HCT116 (cell line): ENCODE results near the gene PXDN. TPM values are rescaled to one million over a fixed set of nuclear protein-coding genes. Genes with fewer than 3 reads are reported as not detected.

Experiments used
- ATAC-seq: fragments of 200-7000 bp; cut with Tn5 transposase; 2 replicates; pipeline ENCODE4 v1.9.1; 2020; ENCODE audit warnings: mild to moderate bottlenecking, moderate library complexity
- BruUV-seq: library from RNA; stranded (reverse); fragments of 400-500 nt; replicated peaks from 2 replicates; lab custom pipeline; 2021; lab: Mats Ljungman, UMichigan
- CTCF ChIA-PET: fragments of 300-600 bp; sonication (Branson Sonifier 250); formaldehyde crosslinking; loops from one replicate; lab custom pipeline; 2021; ENCODE audit warnings: antibody characterized with exemption; lab: Charles Lee
- POLR2A ChIA-PET: fragments of 300-600, 350-600 bp; sonication (Branson Sonifier 250); formaldehyde crosslinking; loops from one replicate; lab custom pipeline; 2021; ENCODE audit warnings: antibody characterized with exemption; lab: Charles Lee
- RAD21 ChIA-PET, 2 experiments: fragments of 300-600 bp; sonication (Branson Sonifier 250); formaldehyde crosslinking; loops; one replicate each; lab custom pipeline; 2023; ENCODE audit warnings: low total read pairs in 2 of 2; ENCODE audit not compliant: uncharacterized antibody in 2 of 2, unreplicated experiment in 2 of 2, low non-redundant PET in 1 of 2; lab: Charles Lee
- DNase-seq: peaks from one replicate; pipeline ENCODE4 v3.0.0-alpha.2; 2010; ENCODE audit warnings: low read depth, low spot score
- H2AFZ ChIP-seq: fragments of 200-600 bp; shearing (Covaris generic), sonication (generic); 2 replicates; pipeline ENCODE4 v1.6.1; 2017; ENCODE audit warnings: low read depth, mixed run types, mixed read lengths, antibody characterized with exemption, low read length; ENCODE audit not compliant: poor library complexity, severe bottlenecking
- H3K27ac ChIP-seq: 2 replicates; pipeline ENCODE4 v1.5.1; 2012; ENCODE audit warnings: low read depth, low read length
- H3K27me3 ChIP-seq: fragments of 200-600 bp; sonication (generic); 2 replicates; pipeline ENCODE4 v1.6.1; 2016; ENCODE audit warnings: mixed run types, low read length, mixed read lengths; ENCODE audit not compliant: insufficient read depth
- H3K36me3 ChIP-seq, 2 experiments: fragments of 200-500 bp in 1 of 2; fragments of 200-600 bp in 1 of 2; sonication (Bioruptor generic) in 1 of 2; sonication (generic) in 1 of 2; 2 replicates each; pipeline versions ENCODE4 v1.5.1 to v1.6.1; 2014 to 2016; ENCODE audit warnings: low read length in 2 of 2, inconsistent platforms in 1 of 2, mixed read lengths in 1 of 2, mixed run types in 1 of 2; ENCODE audit not compliant: insufficient read depth in 2 of 2, control insufficient read depth in 1 of 2
- H3K4me1 ChIP-seq, 2 experiments: fragments of 200-600 bp in 1 of 2; sonication (generic) in 1 of 2; 2 replicates each; pipeline versions ENCODE4 v1.5.1 to v1.6.1; 2012 to 2017; ENCODE audit warnings: low read length in 2 of 2, inconsistent platforms in 1 of 2, mild to moderate bottlenecking in 1 of 2, mixed read lengths in 1 of 2, mixed run types in 1 of 2, moderate library complexity in 1 of 2; ENCODE audit not compliant: insufficient read depth in 2 of 2, control insufficient read depth in 1 of 2
- H3K4me2 ChIP-seq: fragments of 200-600 bp; sonication (generic); 2 replicates; pipeline ENCODE4 v1.6.1; 2017; ENCODE audit warnings: mixed run types, low read length, mixed read lengths
- H3K4me3 ChIP-seq, 2 experiments: fragments of 200-600 bp in 1 of 2; sonication (generic) in 1 of 2; replicated peaks in 1 of 2; 2 replicates each; pipeline ENCODE4 v1.5.1; 2011 to 2016; ENCODE audit warnings: low read length in 2 of 2, control low read depth in 1 of 2, low read depth in 1 of 2, mild to moderate bottlenecking in 1 of 2, mixed read lengths in 1 of 2, mixed run types in 1 of 2
- H3K79me2 ChIP-seq: fragments of 200-600 bp; sonication (generic); 2 replicates; pipeline ENCODE4 v1.6.1; 2017; ENCODE audit warnings: mild to moderate bottlenecking, mixed run types, low read length, moderate library complexity, mixed read lengths; ENCODE audit not compliant: insufficient read depth
- H3K9ac ChIP-seq: fragments of 200-600 bp; sonication (generic); 2 replicates; pipeline ENCODE4 v1.6.1; 2016; ENCODE audit warnings: low read length, mixed read lengths
- H3K9me2 ChIP-seq: fragments of 200-600 bp; sonication (generic), shearing (Covaris generic); 2 replicates; pipeline ENCODE4 v1.6.1; 2017; ENCODE audit warnings: mixed run types, mild to moderate bottlenecking, moderate library complexity; ENCODE audit not compliant: insufficient read depth
- H3K9me3 ChIP-seq, 2 experiments: fragments of 200-500 bp in 1 of 2; fragments of 200-600 bp in 1 of 2; sonication (Bioruptor generic) in 1 of 2; sonication (generic) in 1 of 2; 2 replicates each; pipeline ENCODE4 v1.6.1; 2014 to 2017; ENCODE audit warnings: low read length in 2 of 2, mixed read lengths in 2 of 2, inconsistent platforms in 1 of 2, low read depth in 1 of 2, mild to moderate bottlenecking in 1 of 2, mixed run types in 1 of 2, moderate library complexity in 1 of 2; ENCODE audit not compliant: control insufficient read depth in 1 of 2, insufficient read depth in 1 of 2
- H4K20me1 ChIP-seq: fragments of 200-600 bp; sonication (generic), shearing (Covaris generic); 2 replicates; pipeline ENCODE4 v1.6.1; 2017; ENCODE audit warnings: mixed run types, mild to moderate bottlenecking, moderate library complexity; ENCODE audit not compliant: insufficient read depth
- CBX3 ChIP-seq: IDR thresholded peaks from 2 replicates; pipeline ENCODE4 v1.6.1; 2012; ENCODE audit warnings: low read depth
- CEBPB ChIP-seq: IDR thresholded peaks from 2 replicates; pipeline ENCODE4 v1.6.1; 2012; ENCODE audit warnings: low read depth
- EGR1 ChIP-seq: IDR thresholded peaks from 2 replicates; pipeline ENCODE4 v1.6.1; 2012; ENCODE audit warnings: low read depth
- ELF1 ChIP-seq: IDR thresholded peaks from 2 replicates; pipeline ENCODE4 v1.6.1; 2012; ENCODE audit warnings: low read depth, borderline replicate concordance
- EZH2 ChIP-seq: fragments of 200-600 bp; sonication (generic); IDR thresholded peaks from 2 replicates; pipeline ENCODE4 v1.6.1; 2017; ENCODE audit warnings: antibody characterized with exemption, mixed run types
- EZH2phosphoT487 ChIP-seq: fragments of 200-600 bp; IDR thresholded peaks from 2 replicates; pipeline ENCODE4 v1.6.1; 2018; ENCODE audit warnings: antibody characterized with exemption, borderline replicate concordance
- FOSL1 ChIP-seq: IDR thresholded peaks from 2 replicates; pipeline ENCODE4 v1.6.1; 2012; ENCODE audit warnings: low read depth
- JUND ChIP-seq: IDR thresholded peaks from 2 replicates; pipeline ENCODE4 v1.6.1; 2012
- POLR2A ChIP-seq: IDR thresholded peaks from 2 replicates; pipeline ENCODE4 v1.7.0; 2011; ENCODE audit warnings: borderline replicate concordance; ENCODE audit not compliant: insufficient read depth, insufficient read length; ENCODE audit errors: extremely low read depth
- RAD21 ChIP-seq: IDR thresholded peaks from 2 replicates; pipeline ENCODE4 v1.6.1; 2012; ENCODE audit warnings: low read depth, mild to moderate bottlenecking
- SIN3A ChIP-seq: IDR thresholded peaks from 2 replicates; pipeline ENCODE4 v1.6.1; 2012; ENCODE audit warnings: low read depth
- SP1 ChIP-seq: IDR thresholded peaks from 2 replicates; pipeline ENCODE4 v1.6.1; 2012; ENCODE audit warnings: low read depth
- TCF7L2 ChIP-seq: IDR thresholded peaks from 2 replicates; pipeline ENCODE4 v1.7.0; 2011; ENCODE audit warnings: borderline replicate concordance, inconsistent platforms; ENCODE audit not compliant: insufficient read depth, insufficient read length; ENCODE audit errors: extremely low read depth
- YY1 ChIP-seq: IDR thresholded peaks from 2 replicates; pipeline ENCODE4 v1.6.1; 2011; ENCODE audit warnings: low read length, low read depth, moderate library complexity, mild to moderate bottlenecking; ENCODE audit not compliant: insufficient replicate concordance; ENCODE audit errors: extremely low read depth
- ZFX ChIP-seq: fragments of 450-650 bp; IDR thresholded peaks from 2 replicates; pipeline ENCODE4 v1.6.1; 2017
- intact Hi-C: fragments of 100-400 bp; cut with micrococcal nuclease; formaldehyde crosslinking; loops from 2 replicates; pipeline ENCODE4 v1.10.0; 2022
- total RNA-seq: library from RNA; stranded (reverse); gene quantifications from one replicate; pipeline ENCODE4 v1.2.1, GENCODE V29; 2021; ENCODE audit not compliant: unreplicated experiment
- TF ChIP-seq, protein P1 (sequence below): IDR thresholded peaks from 2 replicates; pipeline ENCODE4 v1.6.1; 2011; ENCODE audit warnings: mild to moderate bottlenecking, low read length, moderate library complexity; ENCODE audit not compliant: insufficient replicate concordance; ENCODE audit errors: extremely low read depth
- TF ChIP-seq, protein P2 (sequence below): IDR thresholded peaks from 2 replicates; pipeline ENCODE4 v1.6.1; 2012; ENCODE audit warnings: low read depth
- TF ChIP-seq, protein P3 (sequence below): IDR thresholded peaks from 2 replicates; pipeline ENCODE4 v1.6.1; 2012
- TF ChIP-seq, protein P4 (sequence below), 3 experiments: fragments of 200-600 bp in 1 of 3; sonication (generic) in 1 of 3; IDR thresholded peaks in 2 of 3; conservative IDR thresholded peaks in 1 of 3; 2 replicates each; pipeline ENCODE4 v1.5.1; 2012 to 2017; ENCODE audit warnings: low read depth in 2 of 3, low read length in 2 of 3, antibody characterized with exemption in 1 of 3, borderline replicate concordance in 1 of 3, control low read depth in 1 of 3, mild to moderate bottlenecking in 1 of 3, mixed read lengths in 1 of 3, mixed run types in 1 of 3, moderate library complexity in 1 of 3; ENCODE audit not compliant: insufficient read depth in 1 of 3
- TF ChIP-seq, protein P5 (sequence below): IDR thresholded peaks from 2 replicates; pipeline ENCODE4 v1.6.1; 2012

PXDN gene
- total RNA-seq, 1 experiment from 2014 or later: 10.7 TPM

DNA sequence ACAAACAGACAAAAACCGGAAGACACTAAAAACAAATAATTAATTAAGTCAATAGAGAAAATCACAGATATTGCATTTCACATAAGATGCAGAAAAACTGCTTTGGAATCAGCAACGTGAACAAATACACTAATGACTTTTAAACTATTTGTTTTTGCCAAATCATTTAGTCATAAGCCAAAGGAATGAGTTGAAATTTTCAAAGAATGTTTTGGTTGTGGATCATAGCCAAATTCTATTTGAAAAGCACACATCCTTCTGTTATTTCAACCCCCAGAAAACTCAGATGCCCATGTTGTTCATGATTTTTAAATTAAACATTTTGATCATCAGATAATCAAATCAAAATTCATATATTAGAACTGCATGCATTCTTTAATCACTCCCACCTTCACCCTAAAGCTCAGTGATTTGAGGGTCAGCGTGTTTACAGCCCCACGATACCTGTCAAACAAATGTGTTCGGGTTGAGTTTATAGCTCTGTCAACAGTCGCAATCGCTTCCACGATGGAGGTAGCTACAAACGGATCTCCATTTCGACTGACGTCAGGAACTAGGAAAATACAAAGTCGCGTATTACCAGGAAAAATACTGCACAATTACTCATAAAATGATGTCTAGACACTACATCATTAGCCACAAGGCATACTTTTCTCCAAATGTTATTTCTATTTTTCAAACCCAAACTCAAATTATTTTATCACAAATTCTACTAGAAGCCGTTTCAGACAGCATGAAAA, 90.2 kb downstream of the PXDN start:
- Histone ChIP-seq H3K9me2 (no peaks in the 10 kb centered on the region), H3K36me3 (no peaks in the 10 kb centered on the region; a peak in 1 of 4 replicates), H3K4me3 (no peak overlapping the region), H4K20me1 (no peaks in the 10 kb centered on the region), H3K4me1 (no peaks in the 10 kb centered on the region), H3K4me2 (no peak overlapping the region), H3K27ac (no peak overlapping the region), H3K9me3 (no peaks in the 10 kb centered on the region), H2AFZ (no peak overlapping the region), H3K79me2 (no peaks in the 10 kb centered on the region), H3K27me3 (no peaks in the 10 kb centered on the region), H3K9ac (no peak overlapping the region)
- ChIA-PET POLR2A (no interaction called here), RAD21 (no interaction called here), CTCF (no interaction called here)
- intact Hi-C loops: no loop called here
- ATAC-seq (no peak), DNase-seq (no peak)
- no peak for TF ChIP-seq TCF7L2
- TF ChIP-seq JUND: no peak
- no peak for TF ChIP-seq EZH2
- TF ChIP-seq, protein P1, sequence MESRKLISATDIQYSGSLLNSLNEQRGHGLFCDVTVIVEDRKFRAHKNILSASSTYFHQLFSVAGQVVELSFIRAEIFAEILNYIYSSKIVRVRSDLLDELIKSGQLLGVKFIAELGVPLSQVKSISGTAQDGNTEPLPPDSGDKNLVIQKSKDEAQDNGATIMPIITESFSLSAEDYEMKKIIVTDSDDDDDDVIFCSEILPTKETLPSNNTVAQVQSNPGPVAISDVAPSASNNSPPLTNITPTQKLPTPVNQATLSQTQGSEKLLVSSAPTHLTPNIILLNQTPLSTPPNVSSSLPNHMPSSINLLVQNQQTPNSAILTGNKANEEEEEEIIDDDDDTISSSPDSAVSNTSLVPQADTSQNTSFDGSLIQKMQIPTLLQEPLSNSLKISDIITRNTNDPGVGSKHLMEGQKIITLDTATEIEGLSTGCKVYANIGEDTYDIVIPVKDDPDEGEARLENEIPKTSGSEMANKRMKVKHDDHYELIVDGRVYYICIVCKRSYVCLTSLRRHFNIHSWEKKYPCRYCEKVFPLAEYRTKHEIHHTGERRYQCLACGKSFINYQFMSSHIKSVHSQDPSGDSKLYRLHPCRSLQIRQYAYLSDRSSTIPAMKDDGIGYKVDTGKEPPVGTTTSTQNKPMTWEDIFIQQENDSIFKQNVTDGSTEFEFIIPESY: no peak
- TF ChIP-seq YY1: no peak
- TF ChIP-seq EZH2phosphoT487: no peak
- TF ChIP-seq POLR2A: no peak
- no peak for TF ChIP-seq RAD21
- TF ChIP-seq, protein P2, sequence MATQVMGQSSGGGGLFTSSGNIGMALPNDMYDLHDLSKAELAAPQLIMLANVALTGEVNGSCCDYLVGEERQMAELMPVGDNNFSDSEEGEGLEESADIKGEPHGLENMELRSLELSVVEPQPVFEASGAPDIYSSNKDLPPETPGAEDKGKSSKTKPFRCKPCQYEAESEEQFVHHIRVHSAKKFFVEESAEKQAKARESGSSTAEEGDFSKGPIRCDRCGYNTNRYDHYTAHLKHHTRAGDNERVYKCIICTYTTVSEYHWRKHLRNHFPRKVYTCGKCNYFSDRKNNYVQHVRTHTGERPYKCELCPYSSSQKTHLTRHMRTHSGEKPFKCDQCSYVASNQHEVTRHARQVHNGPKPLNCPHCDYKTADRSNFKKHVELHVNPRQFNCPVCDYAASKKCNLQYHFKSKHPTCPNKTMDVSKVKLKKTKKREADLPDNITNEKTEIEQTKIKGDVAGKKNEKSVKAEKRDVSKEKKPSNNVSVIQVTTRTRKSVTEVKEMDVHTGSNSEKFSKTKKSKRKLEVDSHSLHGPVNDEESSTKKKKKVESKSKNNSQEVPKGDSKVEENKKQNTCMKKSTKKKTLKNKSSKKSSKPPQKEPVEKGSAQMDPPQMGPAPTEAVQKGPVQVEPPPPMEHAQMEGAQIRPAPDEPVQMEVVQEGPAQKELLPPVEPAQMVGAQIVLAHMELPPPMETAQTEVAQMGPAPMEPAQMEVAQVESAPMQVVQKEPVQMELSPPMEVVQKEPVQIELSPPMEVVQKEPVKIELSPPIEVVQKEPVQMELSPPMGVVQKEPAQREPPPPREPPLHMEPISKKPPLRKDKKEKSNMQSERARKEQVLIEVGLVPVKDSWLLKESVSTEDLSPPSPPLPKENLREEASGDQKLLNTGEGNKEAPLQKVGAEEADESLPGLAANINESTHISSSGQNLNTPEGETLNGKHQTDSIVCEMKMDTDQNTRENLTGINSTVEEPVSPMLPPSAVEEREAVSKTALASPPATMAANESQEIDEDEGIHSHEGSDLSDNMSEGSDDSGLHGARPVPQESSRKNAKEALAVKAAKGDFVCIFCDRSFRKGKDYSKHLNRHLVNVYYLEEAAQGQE: no peak
- TF ChIP-seq CEBPB: no peak
- no peak for TF ChIP-seq ZFX
- TF ChIP-seq FOSL1: no peak
- TF ChIP-seq, protein P3, sequence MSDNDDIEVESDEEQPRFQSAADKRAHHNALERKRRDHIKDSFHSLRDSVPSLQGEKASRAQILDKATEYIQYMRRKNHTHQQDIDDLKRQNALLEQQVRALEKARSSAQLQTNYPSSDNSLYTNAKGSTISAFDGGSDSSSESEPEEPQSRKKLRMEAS: no peak
- TF ChIP-seq, protein P4, sequence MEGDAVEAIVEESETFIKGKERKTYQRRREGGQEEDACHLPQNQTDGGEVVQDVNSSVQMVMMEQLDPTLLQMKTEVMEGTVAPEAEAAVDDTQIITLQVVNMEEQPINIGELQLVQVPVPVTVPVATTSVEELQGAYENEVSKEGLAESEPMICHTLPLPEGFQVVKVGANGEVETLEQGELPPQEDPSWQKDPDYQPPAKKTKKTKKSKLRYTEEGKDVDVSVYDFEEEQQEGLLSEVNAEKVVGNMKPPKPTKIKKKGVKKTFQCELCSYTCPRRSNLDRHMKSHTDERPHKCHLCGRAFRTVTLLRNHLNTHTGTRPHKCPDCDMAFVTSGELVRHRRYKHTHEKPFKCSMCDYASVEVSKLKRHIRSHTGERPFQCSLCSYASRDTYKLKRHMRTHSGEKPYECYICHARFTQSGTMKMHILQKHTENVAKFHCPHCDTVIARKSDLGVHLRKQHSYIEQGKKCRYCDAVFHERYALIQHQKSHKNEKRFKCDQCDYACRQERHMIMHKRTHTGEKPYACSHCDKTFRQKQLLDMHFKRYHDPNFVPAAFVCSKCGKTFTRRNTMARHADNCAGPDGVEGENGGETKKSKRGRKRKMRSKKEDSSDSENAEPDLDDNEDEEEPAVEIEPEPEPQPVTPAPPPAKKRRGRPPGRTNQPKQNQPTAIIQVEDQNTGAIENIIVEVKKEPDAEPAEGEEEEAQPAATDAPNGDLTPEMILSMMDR (IDR thresholded peaks at IDR 0.05 in 2 of 3, conservative IDR thresholded peaks at IDR 0.05 in 1 of 3; ENCODE audit: borderline replicate concordance in 1 of 3, insufficient read depth in 1 of 3, low read depth in 2 of 3, low read length in 2 of 3): no peak
- no peak for TF ChIP-seq SIN3A
- no peak for TF ChIP-seq EGR1
- no peak for TF ChIP-seq CBX3
- TF ChIP-seq SP1: no peak
- TF ChIP-seq ELF1: no peak
- TF ChIP-seq, protein P5, sequence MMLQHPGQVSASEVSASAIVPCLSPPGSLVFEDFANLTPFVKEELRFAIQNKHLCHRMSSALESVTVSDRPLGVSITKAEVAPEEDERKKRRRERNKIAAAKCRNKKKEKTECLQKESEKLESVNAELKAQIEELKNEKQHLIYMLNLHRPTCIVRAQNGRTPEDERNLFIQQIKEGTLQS: no peak
- no TSS peak for BruUV-seq
